Measurements from ENCODE around the gene SMG1.

DNA sequence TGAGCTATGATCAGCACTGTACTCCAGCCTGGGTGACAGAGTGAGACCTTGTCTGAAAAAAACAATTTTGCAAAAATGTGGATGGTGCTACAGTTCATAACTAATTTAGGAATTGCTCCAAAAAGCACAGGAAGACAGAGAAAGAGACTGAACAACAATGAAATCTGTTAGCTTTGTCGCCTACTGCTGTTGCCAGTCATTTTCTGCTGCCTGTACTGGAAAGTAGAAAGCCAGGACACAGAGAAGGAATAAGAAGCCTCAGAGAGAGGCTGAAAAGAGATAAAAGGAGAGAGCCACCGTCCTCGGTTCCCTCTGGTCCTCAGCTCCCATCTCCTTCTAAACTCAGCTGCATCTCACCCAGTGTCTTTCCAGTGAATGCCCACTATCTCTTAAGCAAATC lies 48.9 kb upstream of the SMG1 start:
- TF ChIP-seq, protein P1, sequence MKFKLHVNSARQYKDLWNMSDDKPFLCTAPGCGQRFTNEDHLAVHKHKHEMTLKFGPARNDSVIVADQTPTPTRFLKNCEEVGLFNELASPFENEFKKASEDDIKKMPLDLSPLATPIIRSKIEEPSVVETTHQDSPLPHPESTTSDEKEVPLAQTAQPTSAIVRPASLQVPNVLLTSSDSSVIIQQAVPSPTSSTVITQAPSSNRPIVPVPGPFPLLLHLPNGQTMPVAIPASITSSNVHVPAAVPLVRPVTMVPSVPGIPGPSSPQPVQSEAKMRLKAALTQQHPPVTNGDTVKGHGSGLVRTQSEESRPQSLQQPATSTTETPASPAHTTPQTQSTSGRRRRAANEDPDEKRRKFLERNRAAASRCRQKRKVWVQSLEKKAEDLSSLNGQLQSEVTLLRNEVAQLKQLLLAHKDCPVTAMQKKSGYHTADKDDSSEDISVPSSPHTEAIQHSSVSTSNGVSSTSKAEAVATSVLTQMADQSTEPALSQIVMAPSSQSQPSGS (IDR thresholded peaks at IDR 0.05; ENCODE audit: low read length), result no peak
- TF ChIP-seq EGR1 (IDR thresholded peaks at IDR 0.05; ENCODE audit: borderline replicate concordance in 1 of 2, low read depth in 2 of 2, low read length in 2 of 2) (no peak), SUZ12 (IDR thresholded peaks at IDR 0.05; ENCODE audit: unreplicated experiment) (no peak)
- TF ChIP-seq, protein P2, sequence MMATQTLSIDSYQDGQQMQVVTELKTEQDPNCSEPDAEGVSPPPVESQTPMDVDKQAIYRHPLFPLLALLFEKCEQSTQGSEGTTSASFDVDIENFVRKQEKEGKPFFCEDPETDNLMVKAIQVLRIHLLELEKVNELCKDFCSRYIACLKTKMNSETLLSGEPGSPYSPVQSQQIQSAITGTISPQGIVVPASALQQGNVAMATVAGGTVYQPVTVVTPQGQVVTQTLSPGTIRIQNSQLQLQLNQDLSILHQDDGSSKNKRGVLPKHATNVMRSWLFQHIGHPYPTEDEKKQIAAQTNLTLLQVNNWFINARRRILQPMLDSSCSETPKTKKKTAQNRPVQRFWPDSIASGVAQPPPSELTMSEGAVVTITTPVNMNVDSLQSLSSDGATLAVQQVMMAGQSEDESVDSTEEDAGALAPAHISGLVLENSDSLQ (IDR thresholded peaks at IDR 0.05), result no peak

Measured in GM12878 (cell line).